Osteoblast (primary cell): Measurements from ENCODE around the gene ENOX1. TPM values are rescaled to one million over a fixed set of nuclear protein-coding genes. Genes with fewer than 3 reads are reported as not detected.

Experiments used
- DNase-seq: peaks from one replicate; pipeline ENCODE4 v3.0.0; 2011; ENCODE audit warnings: low spot score, mixed read lengths; ENCODE audit not compliant: insufficient read length; ENCODE audit errors: missing footprints
- H2AFZ ChIP-seq: 2 replicates; pipeline ENCODE4 v1.6.0; 2011; ENCODE audit warnings: mild to moderate bottlenecking, low read length
- H3K27ac ChIP-seq: 2 replicates; pipeline ENCODE4 v1.5.1; 2011; ENCODE audit warnings: mild to moderate bottlenecking, low read depth, low read length, moderate library complexity
- H3K27me3 ChIP-seq: 2 replicates; pipeline ENCODE4 v1.6.0; 2012; ENCODE audit warnings: mild to moderate bottlenecking, control low read depth, inconsistent platforms, low read length, moderate library complexity; ENCODE audit not compliant: insufficient read depth
- H3K36me3 ChIP-seq: 2 replicates; pipeline ENCODE4 v1.5.1; 2011; ENCODE audit warnings: mild to moderate bottlenecking, low read length, control low read depth, moderate library complexity; ENCODE audit not compliant: insufficient read depth
- H3K4me1 ChIP-seq: 2 replicates; pipeline ENCODE4 v1.5.1; 2011; ENCODE audit warnings: mild to moderate bottlenecking, low read length, control low read depth, moderate library complexity; ENCODE audit not compliant: insufficient read depth
- H3K4me2 ChIP-seq: 2 replicates; pipeline ENCODE4 v1.6.0; 2011; ENCODE audit warnings: mild to moderate bottlenecking, low read length; ENCODE audit not compliant: insufficient read depth
- H3K4me3 ChIP-seq: fragments of 200-600 bp; sonication (generic); 3 replicates; pipeline ENCODE4 v1.5.1; 2012; ENCODE audit warnings: mild to moderate bottlenecking, low read length, inconsistent platforms; ENCODE audit not compliant: insufficient read depth
- H3K79me2 ChIP-seq: 2 replicates; pipeline ENCODE4 v1.6.0; 2012; ENCODE audit warnings: mild to moderate bottlenecking, low read length, control low read depth, inconsistent platforms; ENCODE audit not compliant: insufficient read depth
- H3K9me3 ChIP-seq: 2 replicates; pipeline ENCODE4 v1.5.1; 2011; ENCODE audit warnings: low read depth, low read length, control low read depth
- H4K20me1 ChIP-seq: 2 replicates; pipeline ENCODE4 v1.6.0; 2012; ENCODE audit warnings: mild to moderate bottlenecking, low read length, control low read depth; ENCODE audit not compliant: insufficient read depth
- CTCF ChIP-seq: IDR thresholded peaks from 2 replicates; pipeline ENCODE4 v1.5.1; 2011; ENCODE audit warnings: mild to moderate bottlenecking, low read depth, low read length, moderate library complexity; ENCODE audit errors: extremely low read depth
- total RNA-seq: library from RNA; depleted of rRNA; stranded (reverse); fragments of >200 nt; gene quantifications from 2 replicates; pipeline ENCODE4 v1.2.3, GENCODE V29; 2012

Gene ENOX1
- total RNA-seq, 1 donor = 5.4 TPM

DNA sequence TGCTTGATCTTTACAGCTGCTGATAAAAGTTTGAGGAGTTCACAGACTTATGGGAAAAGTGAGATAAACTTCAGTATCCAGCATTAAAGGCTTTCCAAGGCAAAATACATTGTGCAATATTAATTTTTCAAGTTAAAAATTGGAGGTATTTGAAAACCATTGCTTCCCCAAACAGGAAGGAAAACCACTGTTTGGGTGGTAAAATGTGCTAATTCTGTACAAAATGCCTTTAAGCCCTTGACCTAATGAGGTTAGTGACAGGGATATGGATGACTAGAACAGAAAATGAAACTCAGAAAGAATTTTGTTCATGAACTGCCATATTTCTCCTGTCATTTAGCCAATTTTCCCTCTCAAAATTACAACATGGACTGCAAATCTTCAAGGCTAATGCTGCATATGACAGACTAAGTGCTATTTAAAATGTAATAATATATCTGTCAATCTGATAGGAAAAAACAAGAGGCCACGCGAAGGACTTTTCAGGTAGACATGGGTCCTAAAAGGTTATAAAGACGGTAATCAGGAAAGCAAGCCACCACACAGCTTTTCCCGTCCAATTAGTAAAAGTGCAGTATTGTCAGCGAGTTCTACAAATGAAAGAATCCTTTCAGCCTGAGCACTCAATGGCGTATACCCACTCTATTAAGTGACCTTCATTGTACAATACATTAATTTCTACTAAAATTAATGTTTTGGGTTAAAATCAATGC, 212.8 kb downstream of the ENOX1 start:
- no peak overlapping the region for H3K4me2 ChIP-seq
- TF ChIP-seq CTCF = no peak
- H3K9me3 ChIP-seq = no peaks in the 10 kb centered on the region
- peaks cover 14% of the 10 kb centered on the region for H3K4me1 ChIP-seq
- no peaks in the 10 kb centered on the region for H3K79me2 ChIP-seq
- no peak for DNase-seq
- H3K27ac ChIP-seq = no peak overlapping the region
- no peaks in the 10 kb centered on the region for H4K20me1 ChIP-seq
- H3K4me3 ChIP-seq = no peak overlapping the region
- H3K36me3 ChIP-seq = no peaks in the 10 kb centered on the region
- H2AFZ ChIP-seq = no peak overlapping the region
- H3K27me3 ChIP-seq = no peaks in the 10 kb centered on the region

GRCh38 chr13:43573361-43573740, 213.4 kb downstream of the ENOX1 start:
- Histone ChIP-seq H2AFZ (no peak overlapping the region), H3K36me3 (no peaks in the 10 kb centered on the region), H3K9me3 (no peaks in the 10 kb centered on the region), H3K4me3 (no peak overlapping the region), H3K27me3 (no peaks in the 10 kb centered on the region), H4K20me1 (no peaks in the 10 kb centered on the region), H3K4me1 (peaks cover 14% of the 10 kb centered on the region), H3K27ac (no peak overlapping the region), H3K4me2 (peak overlapping the region; percentile 0), H3K79me2 (no peaks in the 10 kb centered on the region)
- TF ChIP-seq CTCF = no peak
- no peak for DNase-seq

DNA sequence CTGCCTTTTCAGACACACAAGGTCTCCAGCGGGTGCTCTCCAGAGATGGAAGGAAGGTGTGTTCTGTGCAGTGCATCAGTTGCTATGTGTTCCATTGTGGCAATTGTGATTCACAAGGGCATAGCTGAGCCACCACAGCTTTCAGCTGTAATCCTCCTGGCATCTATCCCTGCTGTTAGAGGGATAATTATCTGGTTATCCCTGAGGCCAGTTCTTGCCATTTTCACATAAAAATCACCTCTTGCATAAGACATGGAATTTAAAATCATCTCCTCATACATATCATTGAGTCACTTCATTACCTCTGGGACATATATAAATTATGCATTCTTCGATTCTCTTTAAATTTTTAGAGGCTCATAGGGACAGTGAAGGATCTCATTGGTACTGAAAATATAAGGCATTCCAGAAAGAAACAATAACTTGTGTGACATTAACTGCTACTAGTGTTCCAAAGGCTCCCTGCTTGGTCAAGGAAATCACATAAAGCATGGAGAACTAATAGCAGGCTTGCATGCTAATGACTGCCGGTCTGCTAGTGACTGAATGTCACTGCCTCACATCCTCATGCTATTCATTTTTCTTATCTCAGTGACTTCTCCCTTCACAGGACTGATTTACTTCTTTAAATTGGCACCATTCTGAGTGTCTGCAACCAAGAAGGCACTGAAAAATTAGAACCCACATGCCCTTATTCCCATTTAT, 214.0 kb downstream of the ENOX1 start:
- Histone ChIP-seq H4K20me1 (no peaks in the 10 kb centered on the region), H3K9me3 (no peaks in the 10 kb centered on the region), H3K4me2 (peak overlapping the region; percentile 5), H2AFZ (no peak overlapping the region), H3K27ac (peak overlapping the region; percentile 57), H3K79me2 (no peaks in the 10 kb centered on the region), H3K27me3 (no peaks in the 10 kb centered on the region), H3K4me1 (peaks cover 14% of the 10 kb centered on the region), H3K36me3 (no peaks in the 10 kb centered on the region), H3K4me3 (no peak overlapping the region)
- peak; percentile 44 for DNase-seq
- no peak for TF ChIP-seq CTCF

- H3K27ac ChIP-seq = no peak overlapping the region
- no peaks in the 10 kb centered on the region for H4K20me1 ChIP-seq
- no peak for DNase-seq
- H2AFZ ChIP-seq = no peak overlapping the region
- H3K4me3 ChIP-seq = no peak overlapping the region
- H3K4me2 ChIP-seq = no peak overlapping the region
- TF ChIP-seq CTCF = no peak
- peaks cover 17% of the 10 kb centered on the region for H3K4me1 ChIP-seq
- no peaks in the 10 kb centered on the region for H3K36me3 ChIP-seq
- no peaks in the 10 kb centered on the region for H3K79me2 ChIP-seq
- H3K27me3 ChIP-seq = no peaks in the 10 kb centered on the region
- H3K9me3 ChIP-seq = no peaks in the 10 kb centered on the region
Observed at GRCh38 chr13:43569658-43570057, 217.1 kb downstream of the ENOX1 start.
